Measurements from ENCODE around the gene MED22.
A peak's percentile ranks its signal among the peaks of the same experiment; 100 is the strongest.

Gene MED22

GRCh38 chr9:133375724-133376654, 28.1 kb upstream of the MED22 start, which contains the start of the genes STKLD1 and SURF4:
Gene STKLD1, plus strand, starts transcription at chr9:133376366. Its CDS starts 108 bp downstream, at chr9:133376474.
Gene SURF4, minus strand, starts transcription at chr9:133376060. Its CDS starts 91 bp downstream, at chr9:133375969.
- peak; percentile 94 for DNase-seq (ENCODE audit: low read depth)

- DNase-seq (ENCODE audit: low read depth), result no peak
Measured at GRCh38 chr9:133375116-133375723, 27.3 kb upstream of the MED22 start.

- DNase-seq (ENCODE audit: low read depth), result no peak
Measured at GRCh38 chr9:133374612-133375115, 26.7 kb upstream of the MED22 start.

GRCh38 chr9:133372144-133372543, 24.2 kb upstream of the MED22 start:
- DNase-seq (ENCODE audit: low read depth), result no peak

DNA sequence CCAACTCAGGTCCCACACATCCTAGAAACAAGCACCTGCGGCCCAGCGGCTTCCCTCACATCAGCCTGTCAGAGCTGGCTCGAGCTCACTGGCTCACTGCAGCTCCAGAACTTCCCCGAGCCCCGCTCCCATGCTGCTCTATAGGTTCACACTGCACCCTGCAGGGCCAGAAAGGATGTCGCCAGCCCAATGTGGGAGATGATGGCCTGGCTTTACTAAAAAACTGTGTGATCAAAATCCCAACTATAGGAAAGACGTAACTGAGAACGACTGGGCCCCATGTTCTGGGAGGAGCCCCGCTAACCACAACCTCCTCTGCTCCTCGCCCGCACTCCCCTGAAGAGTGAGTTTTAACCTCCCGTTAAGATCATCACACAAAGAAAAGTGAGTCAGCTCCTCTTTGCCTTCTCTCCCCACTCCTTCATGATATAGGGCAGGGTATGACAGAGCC, 23.4 kb upstream of the MED22 start:
- DNase-seq (ENCODE audit: low read depth), result peak; percentile 70

GRCh38 chr9:133370685-133371084, 22.8 kb upstream of the MED22 start:
- DNase-seq (ENCODE audit: low read depth), result no peak

DNA sequence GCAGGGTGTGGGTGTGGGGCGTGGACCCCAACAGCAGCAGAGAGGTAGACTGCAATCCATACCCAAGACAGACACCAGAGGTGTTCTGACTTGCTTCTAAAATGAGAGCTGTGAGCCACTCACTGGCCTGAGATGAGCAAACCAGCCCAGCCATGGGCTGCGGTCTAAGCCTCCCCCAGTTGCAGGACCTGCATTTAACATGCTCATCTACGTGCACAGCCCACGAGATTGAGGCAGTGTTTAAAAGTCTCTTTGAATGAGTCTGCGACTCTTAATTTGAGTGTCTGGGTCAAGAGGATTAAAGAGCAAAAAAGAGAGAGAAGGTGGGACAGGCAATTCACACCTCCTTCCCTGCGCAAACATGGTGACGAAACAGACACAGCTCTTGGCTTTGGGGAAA, 22.0 kb upstream of the MED22 start:
- no peak for DNase-seq (ENCODE audit: low read depth)

DNA sequence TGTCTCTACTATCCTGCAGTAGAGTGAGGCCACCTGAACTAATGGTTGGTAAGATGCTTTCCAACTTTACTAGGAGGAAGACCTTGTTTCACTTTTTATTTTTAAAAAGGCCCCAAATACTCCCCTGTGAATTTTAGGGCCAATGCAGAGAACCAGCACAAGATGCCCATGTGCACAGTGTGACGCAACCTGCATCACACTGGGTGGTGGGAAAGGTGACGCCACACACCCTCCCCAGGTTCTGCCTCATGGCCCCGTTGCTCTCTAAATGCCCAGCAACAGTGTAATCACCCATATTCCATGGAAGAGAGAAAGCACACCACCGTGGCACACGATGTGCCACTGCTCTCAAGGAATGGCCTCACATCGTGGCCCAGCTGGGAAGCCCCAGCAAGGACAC, 21.5 kb upstream of the MED22 start:
- DNase-seq (ENCODE audit: low read depth), result no peak

DNA sequence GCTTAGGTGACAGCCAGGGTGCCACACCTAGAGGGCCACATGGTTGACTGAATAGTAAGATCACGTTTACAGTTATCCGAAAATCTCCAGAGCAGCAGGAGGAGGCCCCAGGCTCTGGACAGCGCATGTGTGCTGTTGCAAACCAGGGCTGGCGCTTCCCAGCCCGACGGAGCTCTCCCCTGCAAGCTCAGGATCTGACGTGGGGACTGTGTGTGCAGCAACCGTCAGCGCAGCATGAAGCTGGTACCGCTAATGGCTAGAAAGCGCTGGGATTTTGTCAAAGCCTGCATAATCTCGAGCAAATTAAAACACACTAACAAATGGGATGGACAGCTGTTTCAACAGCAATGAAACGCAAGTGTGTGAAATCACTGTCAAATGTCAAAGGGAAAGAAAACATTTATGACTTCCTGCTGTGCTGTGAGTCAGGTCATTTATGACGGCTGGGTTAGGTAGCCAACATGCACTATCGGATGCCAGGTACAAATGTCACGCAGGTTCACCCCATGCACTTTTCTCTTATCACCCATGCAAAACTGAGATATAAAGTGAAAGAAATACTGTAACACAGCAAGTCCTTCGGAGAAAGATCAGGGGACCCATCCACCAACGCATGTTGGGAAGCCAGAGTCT, 20.4 kb upstream of the MED22 start:
- no peak for DNase-seq (ENCODE audit: low read depth)

- DNase-seq (ENCODE audit: low read depth), result no peak
Measured at GRCh38 chr9:133367778-133368177, 19.8 kb upstream of the MED22 start.

DNA sequence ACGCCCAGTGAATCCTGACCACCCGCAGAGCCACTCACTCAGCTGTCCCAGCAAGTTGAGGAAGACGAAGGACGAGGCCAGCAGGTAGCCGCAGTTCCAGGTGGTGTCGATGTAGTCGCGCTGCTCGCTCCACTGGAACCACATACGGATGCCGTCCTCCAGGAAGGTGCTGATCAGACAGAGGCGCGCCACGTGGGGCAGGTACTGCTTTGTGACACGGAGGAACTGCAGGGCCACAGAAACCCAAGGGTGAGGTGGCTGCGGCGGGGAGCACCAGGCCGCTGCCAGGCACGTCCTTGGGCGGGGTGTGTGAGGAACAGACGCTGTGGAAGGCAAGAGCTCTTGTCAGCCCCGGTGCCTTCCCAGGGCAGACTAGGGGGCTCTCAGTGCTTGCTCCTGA, 19.3 kb upstream of the MED22 start:
- DNase-seq (ENCODE audit: low read depth), result no peak

- no peak for DNase-seq (ENCODE audit: low read depth)
Measured at GRCh38 chr9:133366435-133366834, 18.5 kb upstream of the MED22 start.

GRCh38 chr9:133362359-133363044, 14.6 kb upstream of the MED22 start:
- DNase-seq (ENCODE audit: low read depth), result no peak

DNA sequence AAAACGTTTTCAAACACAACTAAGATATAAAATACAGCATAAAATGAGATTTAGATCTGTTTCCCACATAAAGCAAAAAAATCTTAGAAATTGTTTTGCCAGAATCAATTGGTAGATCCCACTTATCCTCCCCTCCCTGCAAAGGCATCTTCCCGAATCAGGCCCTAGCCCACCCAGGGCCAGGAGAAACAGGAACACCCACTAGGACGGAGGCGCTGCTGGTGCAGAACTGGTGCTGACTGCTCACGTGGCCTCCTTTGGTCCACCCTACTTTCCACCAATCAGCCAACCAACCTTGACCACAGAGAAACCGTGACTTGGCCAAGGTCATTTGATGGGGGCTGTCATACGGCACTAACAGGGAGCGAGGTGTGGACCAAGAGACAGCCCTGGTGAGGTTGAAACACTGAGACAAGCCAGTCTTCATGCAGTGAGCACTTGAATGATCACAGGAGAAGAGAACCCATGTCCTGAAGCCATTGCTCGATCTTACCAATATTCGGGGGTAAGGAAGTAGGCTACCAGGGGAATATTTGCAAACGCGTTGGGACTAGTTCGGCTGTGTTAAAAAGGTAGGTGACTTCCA, 13.7 kb upstream of the MED22 start:
- DNase-seq (ENCODE audit: low read depth), result no peak

DNA sequence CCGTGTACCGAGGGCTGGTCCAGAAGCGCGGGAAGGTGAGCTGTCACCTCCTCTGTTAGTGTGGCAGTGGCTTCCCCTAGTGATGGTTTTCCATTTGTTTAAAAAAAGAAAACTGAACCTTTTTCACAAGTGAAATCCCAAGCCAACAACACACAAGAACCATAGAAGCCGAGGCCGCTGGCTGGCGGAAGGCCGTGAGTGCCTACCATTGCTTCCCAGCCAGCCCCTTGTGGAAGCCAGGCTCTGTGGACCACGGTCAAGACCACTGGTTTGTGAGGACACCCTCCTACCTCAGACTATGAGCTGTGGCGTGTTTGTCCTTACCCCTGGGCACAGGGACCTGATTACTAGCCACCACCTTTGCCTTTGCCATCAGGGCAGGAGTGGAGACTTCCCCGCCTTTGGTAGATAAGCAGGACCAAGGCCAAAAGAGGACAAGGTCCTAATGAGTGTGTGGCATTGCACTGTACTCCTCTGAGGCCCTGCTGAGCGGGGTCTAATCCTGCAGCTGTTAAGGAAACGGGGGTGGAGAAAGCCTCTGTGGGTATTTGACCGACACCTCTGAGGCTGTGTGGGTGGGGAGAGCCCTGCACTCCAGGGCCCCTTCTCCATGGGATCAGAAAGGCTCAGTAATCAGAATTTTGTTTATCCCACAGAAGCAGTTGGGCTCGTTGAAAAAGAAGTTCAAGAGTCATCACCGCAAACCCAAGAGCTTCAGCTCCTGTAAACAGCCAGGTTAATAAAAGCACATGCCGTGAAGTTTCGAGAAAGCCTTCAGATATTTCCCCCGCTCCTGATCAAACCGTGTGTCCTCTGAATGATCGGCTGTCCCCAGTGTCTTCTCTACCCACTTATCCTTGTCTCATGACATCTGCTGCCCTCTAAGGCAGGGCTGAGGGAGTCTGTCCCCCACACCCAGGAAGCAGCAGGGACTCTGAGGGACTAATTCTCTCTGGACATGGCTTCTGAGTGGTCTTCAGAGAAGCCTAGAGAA, 12.8 kb upstream of the MED22 start:
- no peak for DNase-seq (ENCODE audit: low read depth)

DNA sequence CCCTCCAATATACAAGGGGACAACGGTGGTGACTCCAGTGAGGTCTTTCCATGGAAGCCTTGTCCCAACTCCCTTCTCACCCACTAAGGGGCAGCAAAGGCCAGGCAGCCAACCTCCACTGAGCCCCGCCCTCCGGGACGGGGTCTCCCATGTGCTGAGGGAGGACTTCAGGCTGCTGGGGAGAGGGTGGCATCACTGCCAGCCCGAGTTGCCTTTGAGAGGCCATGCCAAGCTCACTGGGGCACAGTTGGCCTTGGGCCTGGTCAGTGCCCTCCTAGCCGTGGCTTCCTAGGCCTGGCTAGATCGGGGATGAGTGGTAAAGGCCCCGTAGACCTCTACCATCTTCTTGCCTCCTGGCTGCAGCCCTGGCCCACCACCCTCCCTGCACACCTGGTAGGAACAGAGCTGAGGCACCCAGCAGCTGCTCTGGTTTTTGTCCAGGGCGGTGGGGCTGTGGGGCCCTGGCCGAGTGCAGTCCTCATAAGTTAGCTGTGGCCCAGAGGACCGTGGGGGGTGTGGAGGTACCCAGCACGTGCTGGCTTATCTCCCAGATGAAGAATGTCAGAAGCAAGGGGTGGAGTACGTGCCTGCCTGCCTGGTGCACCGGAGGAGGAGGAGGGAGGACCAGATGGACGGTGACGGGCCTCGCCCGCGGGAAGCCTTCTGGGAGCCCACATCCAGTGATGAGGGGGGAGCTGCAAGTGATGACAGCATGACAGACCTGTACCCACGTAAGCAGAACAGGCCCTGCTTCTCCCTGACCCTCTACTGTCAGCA, 11.7 kb upstream of the MED22 start:
- DNase-seq (ENCODE audit: low read depth), result no peak

- DNase-seq (ENCODE audit: low read depth), result no peak
Measured at GRCh38 chr9:133357656-133358055, 9.7 kb upstream of the MED22 start.

GRCh38 chr9:133356391-133357091, 8.6 kb upstream of the MED22 start, which contains the start of the genes SURF1 and SURF2:
Gene SURF1, minus strand, starts transcription at chr9:133356487. Its CDS starts 34 bp downstream, at chr9:133356453.
Gene SURF2, plus strand, starts transcription at chr9:133356550. Its CDS starts 43 bp downstream, at chr9:133356593.
- DNase-seq (ENCODE audit: low read depth), result peak; percentile 88

Measured in activated T-cell treated with anti-CD3 and anti-CD28 coated beads for 24 hours (primary cell).